Neural cell (in vitro differentiated cells): ENCODE data around the gene SERGEF. TPM values are rescaled to one million over a fixed set of nuclear protein-coding genes. Genes with fewer than 3 reads are reported as not detected.

ENCODE experiments used
- H2AFZ ChIP-seq: fragments of 200-600, 300-800 bp; sonication (generic), shearing (Covaris generic); 2 replicates; pipeline ENCODE4 v1.6.0; 2014; ENCODE audit warnings: low read depth, mild to moderate bottlenecking, antibody characterized with exemption, low read length, moderate library complexity
- H3F3A ChIP-seq: fragments of 200-600 bp; shearing (Covaris generic); 2 replicates; pipeline ENCODE4 v1.6.1; 2016; ENCODE audit warnings: mild to moderate bottlenecking, moderate library complexity, mixed read lengths, antibody characterized with exemption, low read length; ENCODE audit not compliant: insufficient read depth, poor library complexity, severe bottlenecking
- H3K27ac ChIP-seq: fragments of 200-600, 300-800 bp; sonication (generic), shearing (Covaris generic); 2 replicates; pipeline ENCODE4 v1.5.1; 2014; ENCODE audit warnings: mild to moderate bottlenecking, low read length, moderate library complexity
- H3K27me3 ChIP-seq: fragments of 300-800, 200-600 bp; sonication (generic), shearing (Covaris generic); 2 replicates; pipeline ENCODE4 v1.6.0; 2014; ENCODE audit warnings: mild to moderate bottlenecking, low read depth, low read length, moderate library complexity; ENCODE audit not compliant: insufficient read depth
- H3K36me3 ChIP-seq: fragments of 300-800, 200-600 bp; sonication (generic), shearing (Covaris generic); 2 replicates; pipeline ENCODE4 v1.5.1; 2014; ENCODE audit warnings: mild to moderate bottlenecking, antibody characterized with exemption, low read length, moderate library complexity; ENCODE audit not compliant: insufficient read depth
- H3K4me2 ChIP-seq: fragments of 300-800, 200-600 bp; sonication (generic), shearing (Covaris generic); 2 replicates; pipeline ENCODE4 v1.6.0; 2014; ENCODE audit warnings: mild to moderate bottlenecking, low read length
- H3K4me3 ChIP-seq: fragments of 300-800, 200-600 bp; sonication (generic), shearing (Covaris generic); 2 replicates; pipeline ENCODE4 v1.5.1; 2014; ENCODE audit warnings: mild to moderate bottlenecking, low read length, moderate library complexity
- H3K79me2 ChIP-seq: fragments of 200-600 bp; shearing (Covaris generic); replicated peaks from 2 replicates; pipeline ENCODE4 v1.6.0; 2014; ENCODE audit warnings: mild to moderate bottlenecking, low read length, moderate library complexity; ENCODE audit not compliant: insufficient read depth
- H3K9ac ChIP-seq: fragments of 300-800, 200-600 bp; sonication (generic), shearing (Covaris generic); 2 replicates; pipeline ENCODE4 v1.6.1; 2016; ENCODE audit warnings: mild to moderate bottlenecking, low read length, mixed read lengths
- H3K9me2 ChIP-seq: fragments of 200-600 bp; shearing (Covaris generic); 2 replicates; pipeline ENCODE4 v1.6.1; 2016; ENCODE audit warnings: mild to moderate bottlenecking, low read length, mixed read lengths; ENCODE audit not compliant: insufficient read depth
- H3K9me3 ChIP-seq: fragments of 200-600, 300-800 bp; sonication (generic), shearing (Covaris generic); 2 replicates; pipeline ENCODE4 v1.6.1; 2016; ENCODE audit warnings: mild to moderate bottlenecking, mixed run types, low read length, moderate library complexity, mixed read lengths
- H4K20me1 ChIP-seq: fragments of 200-600 bp; shearing (Covaris generic); 2 replicates; pipeline ENCODE4 v1.6.1; 2016; ENCODE audit warnings: mild to moderate bottlenecking, mixed run types; ENCODE audit not compliant: insufficient read depth
- CTCF ChIP-seq: fragments of 450-650 bp; IDR thresholded peaks from 2 replicates; pipeline ENCODE4 v1.5.1; 2014; ENCODE audit warnings: antibody characterized with exemption, mild to moderate bottlenecking, moderate library complexity; ENCODE audit not compliant: poor library complexity, severe bottlenecking
- EP300 ChIP-seq: fragments of 450-650 bp; conservative IDR thresholded peaks from 2 replicates; pipeline ENCODE4 v1.6.1; 2014; ENCODE audit warnings: antibody characterized with exemption, mild to moderate bottlenecking, moderate library complexity; ENCODE audit not compliant: poor library complexity, severe bottlenecking
- EZH2 ChIP-seq: fragments of 200-600, 300-800 bp; shearing (Covaris generic), sonication (generic); IDR thresholded peaks from 2 replicates; pipeline ENCODE4 v1.6.1; 2014; ENCODE audit warnings: antibody characterized with exemption, low read length, borderline replicate concordance, mild to moderate bottlenecking; ENCODE audit not compliant: insufficient read depth, poor library complexity, severe bottlenecking
- MXI1 ChIP-seq: fragments of 450-650 bp; conservative IDR thresholded peaks from 2 replicates; pipeline ENCODE4 v1.6.1; 2014; ENCODE audit warnings: antibody characterized with exemption, mild to moderate bottlenecking; ENCODE audit not compliant: poor library complexity, severe bottlenecking
- POLR2AphosphoS5 ChIP-seq: IDR thresholded peaks from 2 replicates; pipeline ENCODE4 v1.6.1; 2012
- RAD21 ChIP-seq: fragments of 450-650 bp; conservative IDR thresholded peaks from 2 replicates; pipeline ENCODE4 v1.6.1; 2014; ENCODE audit warnings: antibody characterized with exemption, mild to moderate bottlenecking, moderate library complexity
- REST ChIP-seq: IDR thresholded peaks from 2 replicates; pipeline ENCODE4 v1.6.1; 2012; ENCODE audit warnings: borderline replicate concordance
- SMC3 ChIP-seq: fragments of 450-650 bp; conservative IDR thresholded peaks from 2 replicates; pipeline ENCODE4 v1.6.1; 2014; ENCODE audit warnings: antibody characterized with exemption, mild to moderate bottlenecking, moderate library complexity; ENCODE audit not compliant: poor library complexity
- TAF1 ChIP-seq: IDR thresholded peaks from 2 replicates; pipeline ENCODE4 v1.6.1; 2012; ENCODE audit warnings: low read depth
- polyA plus RNA-seq: library from polyadenylated mRNA; depleted of rRNA; stranded (reverse); fragments of >200 nt; gene quantifications from 2 replicates; pipeline ENCODE4 v1.2.3, GENCODE V29; 2014

The SERGEF gene
- polyA plus RNA-seq, 1 donor from 2014 or later: 49.6 TPM

GRCh38 chr11:17851697-17852096 lies 161.2 kb downstream of the SERGEF start:
- no peaks in the 10 kb centered on the region for H3K9me2 ChIP-seq
- H3K79me2 ChIP-seq: no peaks in the 10 kb centered on the region
- H4K20me1 ChIP-seq: no peaks in the 10 kb centered on the region
- no peak for TF ChIP-seq RAD21
- TF ChIP-seq POLR2AphosphoS5: no peak
- no peak for TF ChIP-seq CTCF
- no peak for TF ChIP-seq MXI1
- no peak for TF ChIP-seq EZH2
- no peak for TF ChIP-seq EP300
- no peak overlapping the region for H3K4me2 ChIP-seq
- no peak overlapping the region for H3K9ac ChIP-seq
- no peak overlapping the region for H3K27ac ChIP-seq
- no peaks in the 10 kb centered on the region for H3F3A ChIP-seq
- no peaks in the 10 kb centered on the region for H3K36me3 ChIP-seq
- no peak overlapping the region for H3K4me3 ChIP-seq
- no peak overlapping the region for H2AFZ ChIP-seq
- no peaks in the 10 kb centered on the region for H3K9me3 ChIP-seq
- no peaks in the 10 kb centered on the region for H3K27me3 ChIP-seq

GRCh38 chr11:17850336-17850735 lies 162.5 kb downstream of the SERGEF start:
- H4K20me1 ChIP-seq: no peaks in the 10 kb centered on the region
- H3K9me3 ChIP-seq: no peaks in the 10 kb centered on the region
- H3K4me2 ChIP-seq: no peak overlapping the region
- H3F3A ChIP-seq: no peaks in the 10 kb centered on the region
- no peaks in the 10 kb centered on the region for H3K36me3 ChIP-seq
- no peaks in the 10 kb centered on the region for H3K27me3 ChIP-seq
- no peak overlapping the region for H3K27ac ChIP-seq
- no peaks in the 10 kb centered on the region for H3K79me2 ChIP-seq
- no peak overlapping the region for H2AFZ ChIP-seq
- no peak overlapping the region for H3K9ac ChIP-seq
- no peaks in the 10 kb centered on the region for H3K9me2 ChIP-seq
- no peak overlapping the region for H3K4me3 ChIP-seq
- no peak for TF ChIP-seq EP300
- no peak for TF ChIP-seq EZH2
- no peak for TF ChIP-seq SMC3
- TF ChIP-seq REST: no peak
- TF ChIP-seq POLR2AphosphoS5: no peak
- no peak for TF ChIP-seq TAF1
- TF ChIP-seq RAD21: no peak
- no peak for TF ChIP-seq CTCF
- no peak for TF ChIP-seq MXI1
